Lung (tissue), 12 donors: ENCODE measurements around the gene PTPN14. TPM values are rescaled to one million over a fixed set of nuclear protein-coding genes. Genes with fewer than 3 reads are reported as not detected.

Experiments used
- ATAC-seq: fragments of 200-7000 bp; cut with Tn5 transposase; one replicate; pipeline ENCODE4 v1.9.1; 2020; ENCODE audit warnings: moderate number of reproducible peaks; ENCODE audit not compliant: insufficient read depth, low FRiP score
- DNase-seq, 3 donors: peaks; one replicate each; pipeline ENCODE4 v3.0.0-alpha.2; 2013 to 2017
- H3K27ac ChIP-seq, 2 donors: one replicate each; pipeline ENCODE4 v1.5.1; 2013; ENCODE audit warnings: mild to moderate bottlenecking in 2 of 2, moderate library complexity in 2 of 2, control low read depth in 1 of 2, inconsistent platforms in 1 of 2, low read depth in 1 of 2, low read length in 1 of 2
- H3K27me3 ChIP-seq, 3 donors: one replicate each; pipeline ENCODE4 v1.5.1; 2013; ENCODE audit warnings: low read length in 2 of 3; ENCODE audit not compliant: control insufficient read depth in 3 of 3, insufficient read depth in 3 of 3
- H3K36me3 ChIP-seq, 4 donors: one replicate each; pipeline ENCODE4 v1.5.1; 2013; ENCODE audit warnings: low read length in 4 of 4, mild to moderate bottlenecking in 1 of 4, moderate library complexity in 1 of 4; ENCODE audit not compliant: control insufficient read depth in 4 of 4, insufficient read depth in 4 of 4
- H3K4me1 ChIP-seq, 5 donors: one replicate each; pipeline ENCODE4 v1.5.1; 2013; ENCODE audit warnings: low read length in 5 of 5, mild to moderate bottlenecking in 2 of 5, moderate library complexity in 1 of 5; ENCODE audit not compliant: control insufficient read depth in 5 of 5, insufficient read depth in 5 of 5
- H3K4me3 ChIP-seq: one replicate; pipeline ENCODE4 v1.5.1; 2013; ENCODE audit warnings: mild to moderate bottlenecking, control low read depth, moderate library complexity
- H3K9ac ChIP-seq, 2 donors: one replicate each; pipeline ENCODE4 v1.5.1; 2013; ENCODE audit warnings: low read length in 2 of 2, control low read depth in 1 of 2; ENCODE audit not compliant: insufficient read depth in 1 of 2
- H3K9me3 ChIP-seq, 4 donors: one replicate each; pipeline ENCODE4 v1.5.1; 2013; ENCODE audit warnings: low read length in 3 of 4, mild to moderate bottlenecking in 1 of 4, moderate library complexity in 1 of 4; ENCODE audit not compliant: control insufficient read depth in 4 of 4, insufficient read depth in 3 of 4
- CTCF ChIP-seq: IDR thresholded peaks from 2 replicates; pipeline ENCODE4 v1.5.1; 2012; ENCODE audit warnings: mild to moderate bottlenecking; ENCODE audit errors: control extremely low read depth, extremely low read depth
- WGBS, 2 donors: extraction: QIAGEN DNeasy Blood & Tissue Kit; methylation state at CpG; one replicate each; pipeline ENCODE4 v1.1.7; 2013; 5-methylcytosine and 5-hydroxymethylcytosine counted together
- polyA plus RNA-seq, 2 donors: library from polyadenylated mRNA; stranded (reverse); fragments of 200-250 nt; gene quantifications; one replicate each; pipeline ENCODE4 v1.2.1, GENCODE V29; 2013
- total RNA-seq, 2 donors: library from RNA; depleted of rRNA in 1 of 2; stranded (reverse); fragments of >200 nt in 1 of 2; gene quantifications; one replicate each; pipeline ENCODE4 v1.2.1, GENCODE V29; 2014 to 2021
- donor health status: control.
- donor health status: control.
- donor health status: Bipolar disorder and iron deficiency.
- donor health status: healthy.
- donor health status: DM: yes; HTN: yes; CAD: no.

The PTPN14 gene
- total and polyA plus RNA-seq, 4 donors = 4.4 to 43.2 (median 15.2) TPM

- Histone ChIP-seq H3K27ac (no peak overlapping the region), H3K36me3 (peaks cover 4 to 17% (median 13%) of the 10 kb centered on the region in 4 donors), H3K9me3 (no peaks in the 10 kb centered on the region), H3K4me1 (no peaks in the 10 kb centered on the region), H3K4me3 (no peak overlapping the region), H3K27me3 (no peaks in the 10 kb centered on the region), H3K9ac (no peak overlapping the region)
- DNase-seq (no peak), ATAC-seq (no peak)
- WGBS, 2 donors = 97 to 98% methylated on average over 8 of the region's 8 CpGs
- TF ChIP-seq CTCF = no peak
Observed at GRCh38 chr1:214324896-214325800, 226.3 kb downstream of the PTPN14 start.

GRCh38 chr1:214321705-214322453 lies 229.5 kb downstream of the PTPN14 start:
- Histone ChIP-seq H3K27me3 (no peaks in the 10 kb centered on the region), H3K9me3 (no peaks in the 10 kb centered on the region), H3K36me3 (peaks cover 3 to 14% (median 10%) of the 10 kb centered on the region in 4 donors), H3K27ac (no peak overlapping the region), H3K4me1 (peaks cover 0 to 5% (median 0%) of the 10 kb centered on the region in 5 donors), H3K9ac (no peak overlapping the region), H3K4me3 (no peak overlapping the region)
- DNase-seq = no peak
- WGBS, 2 donors = 90 to 95% methylated on average over 5 of the region's 5 CpGs
- TF ChIP-seq CTCF = no peak
- no peak for ATAC-seq

GRCh38 chr1:214319938-214320337 lies 231.5 kb downstream of the PTPN14 start:
- no peak for TF ChIP-seq CTCF
- Histone ChIP-seq H3K4me3 (no peak overlapping the region), H3K4me1 (peaks cover 0 to 11% (median 0%) of the 10 kb centered on the region in 5 donors), H3K27me3 (no peaks in the 10 kb centered on the region), H3K27ac (no peak overlapping the region), H3K9ac (no peak overlapping the region), H3K9me3 (no peaks in the 10 kb centered on the region), H3K36me3 (peaks cover 3 to 11% (median 9%) of the 10 kb centered on the region in 4 donors)
- WGBS, 2 donors = 67 to 84% methylated on average over 5 of the region's 5 CpGs
- DNase-seq = no peak
- ATAC-seq = no peak
